OCI-LY1 (cell line): Measurements from ENCODE around the gene GRAMD1B.
"Not testable (repeated sequence)": the region's sequence is repeated elsewhere in the genome, so short reads cannot be mapped to it uniquely, and the experiment has no call there.

ENCODE experiments used
- H2AFZ ChIP-seq: fragments of 200-600 bp; sonication (generic), shearing (Covaris generic); 2 replicates; pipeline ENCODE4 v1.6.0; 2014; ENCODE audit warnings: antibody characterized with exemption, mild to moderate bottlenecking, low read length
- H3F3A ChIP-seq: fragments of 200-600 bp; sonication (generic), shearing (Covaris generic); 2 replicates; pipeline ENCODE4 v1.6.0; 2014; ENCODE audit warnings: mild to moderate bottlenecking, antibody characterized with exemption, low read length, moderate library complexity; ENCODE audit not compliant: insufficient read depth
- H3K27ac ChIP-seq: fragments of 200-600 bp; sonication (generic); 2 replicates; pipeline ENCODE4 v1.5.1; 2014; ENCODE audit warnings: low read length, mixed run types, mild to moderate bottlenecking, low read depth; ENCODE audit not compliant: poor library complexity, severe bottlenecking
- H3K27me3 ChIP-seq: fragments of 200-600 bp; sonication (generic); 2 replicates; pipeline ENCODE4 v1.6.0; 2014; ENCODE audit warnings: antibody characterized with exemption, mild to moderate bottlenecking, low read length, moderate library complexity; ENCODE audit not compliant: insufficient read depth
- H3K36me3 ChIP-seq: fragments of 200-600 bp; sonication (generic); 2 replicates; pipeline ENCODE4 v1.6.1; 2014; ENCODE audit warnings: mild to moderate bottlenecking, antibody characterized with exemption, low read length, moderate library complexity, mixed read lengths; ENCODE audit not compliant: insufficient read depth
- H3K4me1 ChIP-seq: fragments of 200-600 bp; sonication (generic); 2 replicates; pipeline ENCODE4 v1.5.1; 2014; ENCODE audit warnings: mild to moderate bottlenecking, low read length, moderate library complexity; ENCODE audit not compliant: insufficient read depth, severe bottlenecking
- H3K4me2 ChIP-seq: fragments of 200-600 bp; sonication (generic), shearing (Covaris generic); 2 replicates; pipeline ENCODE4 v1.6.1; 2014; ENCODE audit warnings: low read length
- H3K4me3 ChIP-seq: fragments of 200-600 bp; sonication (generic); 2 replicates; pipeline ENCODE4 v1.5.1; 2014; ENCODE audit warnings: low read length, low read depth, mild to moderate bottlenecking, mixed read lengths; ENCODE audit not compliant: poor library complexity, severe bottlenecking
- H3K79me2 ChIP-seq: fragments of 200-600 bp; shearing (Covaris generic); 2 replicates; pipeline ENCODE4 v1.6.1; 2016; ENCODE audit warnings: mixed run types, low read length, mixed read lengths; ENCODE audit not compliant: insufficient read depth
- H3K9ac ChIP-seq: fragments of 200-600 bp; sonication (generic), shearing (Covaris generic); 2 replicates; pipeline ENCODE4 v1.6.1; 2014; ENCODE audit warnings: mild to moderate bottlenecking, low read length, mixed read lengths
- H3K9me2 ChIP-seq: fragments of 200-600 bp; sonication (generic), shearing (Covaris generic); 2 replicates; pipeline ENCODE4 v1.6.1; 2014; ENCODE audit warnings: low read depth, mild to moderate bottlenecking, low read length, mixed read lengths
- H3K9me3 ChIP-seq: fragments of 200-600 bp; shearing (Covaris generic); 2 replicates; pipeline ENCODE4 v1.6.1; 2014; ENCODE audit warnings: low read length, mixed read lengths
- H4K20me1 ChIP-seq: fragments of 200-600 bp; sonication (generic), shearing (Covaris generic); 2 replicates; pipeline ENCODE4 v1.6.0; 2016; ENCODE audit warnings: mild to moderate bottlenecking, low read length; ENCODE audit not compliant: insufficient read depth
- CTCF ChIP-seq: fragments of 200-600 bp; sonication (generic), shearing (Covaris generic); IDR thresholded peaks from 2 replicates; pipeline ENCODE4 v1.5.1; 2017; ENCODE audit warnings: mild to moderate bottlenecking, antibody characterized with exemption, low read length, moderate library complexity, mixed read lengths
- EZH2 ChIP-seq: fragments of 200-600 bp; sonication (generic), shearing (Covaris generic); IDR thresholded peaks from 2 replicates; pipeline ENCODE4 v1.8.0; 2017; ENCODE audit warnings: borderline replicate concordance, mixed run types, mild to moderate bottlenecking, antibody characterized with exemption, low read length, moderate library complexity, mixed read lengths

The GRAMD1B gene

DNA sequence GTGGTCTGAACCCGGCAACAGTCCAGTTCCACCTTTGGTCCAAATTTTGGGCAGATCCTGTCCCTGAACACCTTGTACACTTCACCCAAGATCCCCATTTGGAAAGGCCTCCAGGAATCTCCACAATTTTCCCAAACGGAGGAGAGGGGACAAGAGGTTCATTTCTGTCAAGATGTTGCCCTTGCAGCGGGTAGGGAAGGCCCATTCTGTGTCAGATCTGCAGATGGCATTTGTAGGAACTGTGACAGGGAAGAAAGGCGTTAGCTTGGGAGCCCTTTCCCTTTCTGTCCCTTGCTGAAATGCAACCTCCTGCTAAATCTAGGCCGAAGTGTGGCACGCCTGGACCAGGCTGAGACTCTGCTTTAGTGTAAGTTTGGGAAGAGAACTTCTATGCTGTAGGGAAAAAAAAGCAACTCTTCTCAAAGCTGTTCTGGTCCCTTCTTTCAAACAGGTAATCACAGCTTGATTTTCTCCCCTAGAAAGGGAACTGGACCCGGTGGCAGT, 138.3 kb downstream of the GRAMD1B start:
- H3K27ac ChIP-seq: no peak overlapping the region
- TF ChIP-seq EZH2 (no peak), CTCF (no peak)
- H4K20me1 ChIP-seq: no peaks in the 10 kb centered on the region
- H2AFZ ChIP-seq: no peak overlapping the region
- no peaks in the 10 kb centered on the region for H3K9me2 ChIP-seq
- H3K4me2 ChIP-seq: no peak overlapping the region
- H3K27me3 ChIP-seq: no peaks in the 10 kb centered on the region
- H3K36me3 ChIP-seq: no peaks in the 10 kb centered on the region
- no peak overlapping the region for H3K9ac ChIP-seq
- H3K4me1 ChIP-seq: no peaks in the 10 kb centered on the region
- no peaks in the 10 kb centered on the region for H3K9me3 ChIP-seq
- H3K4me3 ChIP-seq: no peak overlapping the region
- no peaks in the 10 kb centered on the region for H3F3A ChIP-seq
- H3K79me2 ChIP-seq: no peaks in the 10 kb centered on the region

DNA sequence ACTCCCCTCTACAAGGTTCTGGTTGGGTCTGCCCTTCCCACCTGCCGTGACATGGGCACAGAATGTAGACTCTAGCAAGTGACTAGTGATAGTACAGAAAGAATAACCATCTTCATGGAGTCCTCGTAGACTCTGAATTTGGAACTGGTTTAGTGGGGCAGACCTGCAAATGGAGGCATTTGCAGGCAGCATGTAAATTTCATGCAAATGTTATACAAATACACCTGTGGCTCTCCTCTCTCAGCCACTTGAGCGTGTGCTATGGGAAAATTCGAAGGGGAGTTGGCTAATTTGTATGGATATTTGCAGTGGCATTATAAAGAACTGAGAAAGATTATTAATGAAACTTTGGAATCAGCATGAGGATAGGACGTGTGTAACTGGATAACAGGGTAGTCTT, 139.3 kb downstream of the GRAMD1B start:
- H4K20me1 ChIP-seq: no peaks in the 10 kb centered on the region
- no peaks in the 10 kb centered on the region for H3K79me2 ChIP-seq
- no peaks in the 10 kb centered on the region for H3K27me3 ChIP-seq
- no peak overlapping the region for H3K4me2 ChIP-seq
- no peak overlapping the region for H3K9ac ChIP-seq
- no peaks in the 10 kb centered on the region for H3K9me2 ChIP-seq
- H3K9me3 ChIP-seq: no peaks in the 10 kb centered on the region
- H3K4me3 ChIP-seq: no peak overlapping the region
- no peaks in the 10 kb centered on the region for H3K36me3 ChIP-seq
- no peak overlapping the region for H2AFZ ChIP-seq
- no peak overlapping the region for H3K27ac ChIP-seq
- no peaks in the 10 kb centered on the region for H3F3A ChIP-seq
- H3K4me1 ChIP-seq: no peaks in the 10 kb centered on the region
- no peak for TF ChIP-seq EZH2
- TF ChIP-seq CTCF: no peak

DNA sequence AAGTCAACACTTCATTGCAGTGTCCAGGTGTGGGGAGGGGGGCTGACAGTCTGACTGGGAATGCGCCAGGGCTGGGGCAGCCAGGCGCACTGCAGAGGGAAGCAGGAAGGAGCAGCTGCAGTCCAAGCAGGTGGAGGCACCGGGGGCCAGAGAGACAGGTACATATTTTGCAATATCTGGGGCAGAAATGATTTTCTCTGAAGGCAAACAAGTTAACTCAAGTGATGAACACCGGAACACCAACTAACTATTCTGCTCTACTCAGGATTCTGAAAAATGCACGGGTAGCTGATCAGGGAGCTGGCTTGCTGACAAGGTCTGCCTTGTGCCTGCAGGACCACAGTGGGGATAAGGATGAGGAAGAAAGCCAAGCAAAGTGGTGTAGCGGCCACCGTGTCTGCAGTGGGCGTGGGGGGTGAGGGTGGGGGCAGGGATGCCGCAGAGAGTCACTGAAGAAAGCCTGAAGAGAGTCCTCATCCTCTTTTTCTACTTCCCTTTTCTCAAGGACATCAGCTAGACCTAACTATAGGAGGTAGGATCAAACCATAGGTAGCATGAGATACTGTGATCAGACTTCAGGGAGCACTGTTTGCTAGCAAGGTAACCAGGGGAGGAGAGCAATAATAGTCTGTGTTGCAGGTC, 141.0 kb downstream of the GRAMD1B start:
- H3K9ac ChIP-seq: no peak overlapping the region
- no peaks in the 10 kb centered on the region for H3K36me3 ChIP-seq
- H3K9me2 ChIP-seq: no peaks in the 10 kb centered on the region
- no peak overlapping the region for H3K4me2 ChIP-seq
- no peaks in the 10 kb centered on the region for H3F3A ChIP-seq
- H3K79me2 ChIP-seq: no peaks in the 10 kb centered on the region
- H3K27ac ChIP-seq: no peak overlapping the region
- no peak overlapping the region for H3K4me3 ChIP-seq
- no peaks in the 10 kb centered on the region for H3K9me3 ChIP-seq
- H3K27me3 ChIP-seq: no peaks in the 10 kb centered on the region
- TF ChIP-seq CTCF (no peak), EZH2 (no peak)
- H3K4me1 ChIP-seq: no peaks in the 10 kb centered on the region
- H4K20me1 ChIP-seq: no peaks in the 10 kb centered on the region
- no peak overlapping the region for H2AFZ ChIP-seq

GRCh38 chr11:123572791-123573190, 142.7 kb downstream of the GRAMD1B start:
- not testable (repeated sequence) for H3K4me3 ChIP-seq, H4K20me1 ChIP-seq, H3K9ac ChIP-seq, H3K9me2 ChIP-seq, H3K27me3 ChIP-seq, H2AFZ ChIP-seq, H3F3A ChIP-seq, H3K4me2 ChIP-seq, H3K79me2 ChIP-seq, H3K9me3 ChIP-seq, H3K4me1 ChIP-seq, H3K27ac ChIP-seq, H3K36me3 ChIP-seq
